DND-41 (cell line): ENCODE measurements around the gene TXNL4B.

ENCODE experiments used
- ATAC-seq: fragments of 200-7000 bp; cut with Tn5 transposase; 3 replicates; pipeline ENCODE4 v1.9.1; 2021; ENCODE audit warnings: low read depth; ENCODE audit not compliant: insufficient read depth
- DNase-seq: peaks from one replicate; pipeline ENCODE4 v3.0.0-alpha.2; 2020
- H2AFZ ChIP-seq: 2 replicates; pipeline ENCODE4 v1.6.0; 2012; ENCODE audit warnings: low read depth, low read length
- H3K27ac ChIP-seq: 2 replicates; pipeline ENCODE4 v1.5.1; 2012; ENCODE audit warnings: low read length, inconsistent platforms
- H3K27me3 ChIP-seq: fragments of 200-600 bp; sonication (generic); 2 replicates; pipeline ENCODE4 v1.6.0; 2012; ENCODE audit warnings: low read length, mild to moderate bottlenecking, inconsistent platforms; ENCODE audit not compliant: insufficient read depth, poor library complexity
- H3K36me3 ChIP-seq: 2 replicates; pipeline ENCODE4 v1.5.1; 2012; ENCODE audit warnings: low read length, inconsistent platforms; ENCODE audit not compliant: insufficient read depth
- H3K4me1 ChIP-seq: 2 replicates; pipeline ENCODE4 v1.5.1; 2012; ENCODE audit warnings: mild to moderate bottlenecking, low read length; ENCODE audit not compliant: insufficient read depth
- H3K4me2 ChIP-seq: 2 replicates; pipeline ENCODE4 v1.6.0; 2012; ENCODE audit warnings: mild to moderate bottlenecking, moderate library complexity, low read length, inconsistent platforms; ENCODE audit not compliant: insufficient read depth
- H3K4me3 ChIP-seq, 2 experiments: fragments of 200-600 bp in 1 of 2; shearing (Covaris generic) in 1 of 2; 2 replicates each; pipeline ENCODE4 v1.5.1; 2012 to 2016; ENCODE audit warnings: inconsistent platforms in 2 of 2, low read length in 2 of 2, mild to moderate bottlenecking in 2 of 2, low read depth in 1 of 2, moderate library complexity in 1 of 2
- H3K79me2 ChIP-seq: 2 replicates; pipeline ENCODE4 v1.6.0; 2012; ENCODE audit warnings: low read length, inconsistent platforms; ENCODE audit not compliant: insufficient read depth
- H3K9ac ChIP-seq: 2 replicates; pipeline ENCODE4 v1.6.0; 2012; ENCODE audit warnings: low read depth, mild to moderate bottlenecking, inconsistent platforms, low read length, moderate library complexity
- H3K9me3 ChIP-seq: 2 replicates; pipeline ENCODE4 v1.5.1; 2012; ENCODE audit warnings: low read length, moderate library complexity, mild to moderate bottlenecking, inconsistent platforms; ENCODE audit not compliant: insufficient read depth, severe bottlenecking
- H4K20me1 ChIP-seq: 2 replicates; pipeline ENCODE4 v1.6.0; 2012; ENCODE audit warnings: low read length; ENCODE audit not compliant: insufficient read depth
- CTCF ChIP-seq: IDR thresholded peaks from 2 replicates; pipeline ENCODE4 v1.5.1; 2012; ENCODE audit warnings: borderline replicate concordance, low read length, moderate library complexity, mild to moderate bottlenecking; ENCODE audit not compliant: poor library complexity, severe bottlenecking; ENCODE audit errors: extremely low read depth
- EZH2 ChIP-seq: IDR thresholded peaks from 3 replicates; pipeline ENCODE4 v1.6.1; 2012; ENCODE audit warnings: borderline replicate concordance, low read depth, mild to moderate bottlenecking, moderate library complexity, low read length, inconsistent platforms; ENCODE audit not compliant: severe bottlenecking

The TXNL4B gene

GRCh38 chr16:72131036-72131435 is 37.6 kb upstream of the TXNL4B start:
- Histone ChIP-seq H3K36me3 (no peaks in the 10 kb centered on the region), H4K20me1 (no peaks in the 10 kb centered on the region), H3K79me2 (no peaks in the 10 kb centered on the region), H3K4me3 (no peak overlapping the region), H3K9ac (no peak overlapping the region), H3K9me3 (no peaks in the 10 kb centered on the region), H2AFZ (no peak overlapping the region), H3K27ac (no peak overlapping the region), H3K27me3 (no peaks in the 10 kb centered on the region), H3K4me1 (no peaks in the 10 kb centered on the region), H3K4me2 (no peak overlapping the region)
- ATAC-seq: no peak
- DNase-seq: no peak
- TF ChIP-seq EZH2 (no peak), CTCF (no peak)

- H3K36me3 ChIP-seq: no peaks in the 10 kb centered on the region
- H3K9me3 ChIP-seq: no peaks in the 10 kb centered on the region
- no peak overlapping the region for H3K27ac ChIP-seq
- no peak overlapping the region for H2AFZ ChIP-seq
- H3K9ac ChIP-seq: no peak overlapping the region
- H3K79me2 ChIP-seq: no peaks in the 10 kb centered on the region
- H4K20me1 ChIP-seq: no peaks in the 10 kb centered on the region
- ATAC-seq (no peak), DNase-seq (no peak)
- no peaks in the 10 kb centered on the region for H3K4me1 ChIP-seq
- H3K27me3 ChIP-seq: no peaks in the 10 kb centered on the region
- H3K4me3 ChIP-seq: no peak overlapping the region
- no peak overlapping the region for H3K4me2 ChIP-seq
- TF ChIP-seq CTCF (no peak), EZH2 (no peak)
These were observed 36.7 kb upstream of the TXNL4B start for GRCh38 chr16:72129976-72130656.

GRCh38 chr16:72128701-72129100 is 35.3 kb upstream of the TXNL4B start:
- no peaks in the 10 kb centered on the region for H4K20me1 ChIP-seq
- H3K36me3 ChIP-seq: no peaks in the 10 kb centered on the region; the same call in 1 of the 2 replicates
- H3K9me3 ChIP-seq: no peaks in the 10 kb centered on the region
- H2AFZ ChIP-seq: no peak overlapping the region
- H3K4me2 ChIP-seq: no peak overlapping the region
- no peaks in the 10 kb centered on the region for H3K4me1 ChIP-seq
- H3K27me3 ChIP-seq: no peaks in the 10 kb centered on the region
- TF ChIP-seq CTCF (no peak), EZH2 (no peak)
- no peak overlapping the region for H3K27ac ChIP-seq
- no peak for DNase-seq
- no peaks in the 10 kb centered on the region for H3K79me2 ChIP-seq
- H3K9ac ChIP-seq: no peak overlapping the region
- H3K4me3 ChIP-seq: no peak overlapping the region
- no peak for ATAC-seq
